IPS DF 4.7 (cell line): ENCODE measurements around the gene DIPK2B.

Experiments used
- DNase-seq: peaks from one replicate; pipeline ENCODE4 v3.0.0-alpha.2; 2013; ENCODE audit warnings: low spot score; ENCODE audit errors: extremely low read depth

Gene DIPK2B

DNA sequence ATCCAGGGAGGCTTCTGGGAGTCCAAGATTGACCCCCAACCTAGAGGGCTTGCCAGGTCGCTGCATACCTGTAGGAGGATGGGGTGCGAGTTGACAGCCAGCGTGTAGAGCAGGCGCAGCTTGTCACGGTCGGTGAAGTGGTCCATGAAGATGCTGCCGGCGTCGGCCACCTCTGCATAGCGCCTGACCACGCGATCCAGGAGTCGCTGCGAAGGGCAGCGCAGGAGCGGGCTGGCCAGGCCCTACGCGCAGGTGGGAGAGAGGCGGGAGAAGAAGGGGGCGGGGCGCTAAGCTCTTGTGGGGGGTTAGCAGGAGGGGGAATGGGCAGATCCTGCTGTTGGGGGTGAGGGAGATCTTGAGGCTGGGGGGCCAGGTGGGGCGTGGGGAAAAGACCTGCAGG lies 43.0 kb downstream of the DIPK2B start:
- DNase-seq: no peak

- no peak for DNase-seq
Measured at GRCh38 chrX:45154462-45154861, 46.2 kb downstream of the DIPK2B start.

- no peak for DNase-seq
Measured at GRCh38 chrX:45154033-45154360, 46.7 kb downstream of the DIPK2B start.
